HCT116 (cell line): ENCODE measurements around the gene CDC42BPB. TPM values are rescaled to one million over a fixed set of nuclear protein-coding genes. Genes with fewer than 3 reads are reported as not detected.

Experiments
- ATAC-seq: fragments of 200-7000 bp; cut with Tn5 transposase; 2 replicates; pipeline ENCODE4 v1.9.1; 2020; ENCODE audit warnings: mild to moderate bottlenecking, moderate library complexity
- BruUV-seq: library from RNA; stranded (reverse); fragments of 400-500 nt; replicated peaks from 2 replicates; lab custom pipeline; 2021; lab: Mats Ljungman, UMichigan
- CTCF ChIA-PET: fragments of 300-600 bp; sonication (Branson Sonifier 250); formaldehyde crosslinking; loops from one replicate; lab custom pipeline; 2021; ENCODE audit warnings: antibody characterized with exemption; lab: Charles Lee
- POLR2A ChIA-PET: fragments of 300-600, 350-600 bp; sonication (Branson Sonifier 250); formaldehyde crosslinking; loops from one replicate; lab custom pipeline; 2021; ENCODE audit warnings: antibody characterized with exemption; lab: Charles Lee
- RAD21 ChIA-PET, 2 experiments: fragments of 300-600 bp; sonication (Branson Sonifier 250); formaldehyde crosslinking; loops; one replicate each; lab custom pipeline; 2023; ENCODE audit warnings: low total read pairs in 2 of 2; ENCODE audit not compliant: uncharacterized antibody in 2 of 2, unreplicated experiment in 2 of 2, low non-redundant PET in 1 of 2; lab: Charles Lee
- DNase-seq: peaks from one replicate; pipeline ENCODE4 v3.0.0-alpha.2; 2010; ENCODE audit warnings: low read depth, low spot score
- H2AFZ ChIP-seq: fragments of 200-600 bp; shearing (Covaris generic), sonication (generic); 2 replicates; pipeline ENCODE4 v1.6.1; 2017; ENCODE audit warnings: low read depth, mixed run types, mixed read lengths, antibody characterized with exemption, low read length; ENCODE audit not compliant: poor library complexity, severe bottlenecking
- H3K27ac ChIP-seq: 2 replicates; pipeline ENCODE4 v1.5.1; 2012; ENCODE audit warnings: low read depth, low read length
- H3K27me3 ChIP-seq: fragments of 200-600 bp; sonication (generic); 2 replicates; pipeline ENCODE4 v1.6.1; 2016; ENCODE audit warnings: mixed run types, low read length, mixed read lengths; ENCODE audit not compliant: insufficient read depth
- H3K36me3 ChIP-seq, 2 experiments: fragments of 200-500 bp in 1 of 2; fragments of 200-600 bp in 1 of 2; sonication (Bioruptor generic) in 1 of 2; sonication (generic) in 1 of 2; 2 replicates each; pipeline versions ENCODE4 v1.5.1 to v1.6.1; 2014 to 2016; ENCODE audit warnings: low read length in 2 of 2, inconsistent platforms in 1 of 2, mixed read lengths in 1 of 2, mixed run types in 1 of 2; ENCODE audit not compliant: insufficient read depth in 2 of 2, control insufficient read depth in 1 of 2
- H3K4me1 ChIP-seq, 2 experiments: fragments of 200-600 bp in 1 of 2; sonication (generic) in 1 of 2; 2 replicates each; pipeline versions ENCODE4 v1.5.1 to v1.6.1; 2012 to 2017; ENCODE audit warnings: low read length in 2 of 2, inconsistent platforms in 1 of 2, mild to moderate bottlenecking in 1 of 2, mixed read lengths in 1 of 2, mixed run types in 1 of 2, moderate library complexity in 1 of 2; ENCODE audit not compliant: insufficient read depth in 2 of 2, control insufficient read depth in 1 of 2
- H3K4me2 ChIP-seq: fragments of 200-600 bp; sonication (generic); 2 replicates; pipeline ENCODE4 v1.6.1; 2017; ENCODE audit warnings: mixed run types, low read length, mixed read lengths
- H3K4me3 ChIP-seq, 2 experiments: fragments of 200-600 bp in 1 of 2; sonication (generic) in 1 of 2; replicated peaks in 1 of 2; 2 replicates each; pipeline ENCODE4 v1.5.1; 2011 to 2016; ENCODE audit warnings: low read length in 2 of 2, control low read depth in 1 of 2, low read depth in 1 of 2, mild to moderate bottlenecking in 1 of 2, mixed read lengths in 1 of 2, mixed run types in 1 of 2
- H3K79me2 ChIP-seq: fragments of 200-600 bp; sonication (generic); 2 replicates; pipeline ENCODE4 v1.6.1; 2017; ENCODE audit warnings: mild to moderate bottlenecking, mixed run types, low read length, moderate library complexity, mixed read lengths; ENCODE audit not compliant: insufficient read depth
- H3K9ac ChIP-seq: fragments of 200-600 bp; sonication (generic); 2 replicates; pipeline ENCODE4 v1.6.1; 2016; ENCODE audit warnings: low read length, mixed read lengths
- H3K9me2 ChIP-seq: fragments of 200-600 bp; sonication (generic), shearing (Covaris generic); 2 replicates; pipeline ENCODE4 v1.6.1; 2017; ENCODE audit warnings: mixed run types, mild to moderate bottlenecking, moderate library complexity; ENCODE audit not compliant: insufficient read depth
- H3K9me3 ChIP-seq, 2 experiments: fragments of 200-500 bp in 1 of 2; fragments of 200-600 bp in 1 of 2; sonication (Bioruptor generic) in 1 of 2; sonication (generic) in 1 of 2; 2 replicates each; pipeline ENCODE4 v1.6.1; 2014 to 2017; ENCODE audit warnings: low read length in 2 of 2, mixed read lengths in 2 of 2, inconsistent platforms in 1 of 2, low read depth in 1 of 2, mild to moderate bottlenecking in 1 of 2, mixed run types in 1 of 2, moderate library complexity in 1 of 2; ENCODE audit not compliant: control insufficient read depth in 1 of 2, insufficient read depth in 1 of 2
- H4K20me1 ChIP-seq: fragments of 200-600 bp; sonication (generic), shearing (Covaris generic); 2 replicates; pipeline ENCODE4 v1.6.1; 2017; ENCODE audit warnings: mixed run types, mild to moderate bottlenecking, moderate library complexity; ENCODE audit not compliant: insufficient read depth
- CBX3 ChIP-seq: IDR thresholded peaks from 2 replicates; pipeline ENCODE4 v1.6.1; 2012; ENCODE audit warnings: low read depth
- CEBPB ChIP-seq: IDR thresholded peaks from 2 replicates; pipeline ENCODE4 v1.6.1; 2012; ENCODE audit warnings: low read depth
- EZH2phosphoT487 ChIP-seq: fragments of 200-600 bp; IDR thresholded peaks from 2 replicates; pipeline ENCODE4 v1.6.1; 2018; ENCODE audit warnings: antibody characterized with exemption, borderline replicate concordance
- FOSL1 ChIP-seq: IDR thresholded peaks from 2 replicates; pipeline ENCODE4 v1.6.1; 2012; ENCODE audit warnings: low read depth
- POLR2AphosphoS5 ChIP-seq: IDR thresholded peaks from 2 replicates; pipeline ENCODE4 v1.6.1; 2011; ENCODE audit warnings: mild to moderate bottlenecking, low read depth, low read length, moderate library complexity
- RAD21 ChIP-seq: IDR thresholded peaks from 2 replicates; pipeline ENCODE4 v1.6.1; 2012; ENCODE audit warnings: low read depth, mild to moderate bottlenecking
- SIN3A ChIP-seq: IDR thresholded peaks from 2 replicates; pipeline ENCODE4 v1.6.1; 2012; ENCODE audit warnings: low read depth
- SRF ChIP-seq: IDR thresholded peaks from 2 replicates; pipeline ENCODE4 v1.6.1; 2012; ENCODE audit warnings: low read depth
- TCF7L2 ChIP-seq: IDR thresholded peaks from 2 replicates; pipeline ENCODE4 v1.7.0; 2011; ENCODE audit warnings: borderline replicate concordance, inconsistent platforms; ENCODE audit not compliant: insufficient read depth, insufficient read length; ENCODE audit errors: extremely low read depth
- YY1 ChIP-seq: IDR thresholded peaks from 2 replicates; pipeline ENCODE4 v1.6.1; 2011; ENCODE audit warnings: low read length, low read depth, moderate library complexity, mild to moderate bottlenecking; ENCODE audit not compliant: insufficient replicate concordance; ENCODE audit errors: extremely low read depth
- ZFX ChIP-seq: fragments of 450-650 bp; IDR thresholded peaks from 2 replicates; pipeline ENCODE4 v1.6.1; 2017
- ZNF274 ChIP-seq: fragments of 200-500 bp; sonication (Bioruptor generic); IDR thresholded peaks from 2 replicates; pipeline ENCODE4 v1.6.1; 2014; ENCODE audit warnings: mild to moderate bottlenecking, low read depth, low read length, inconsistent platforms
- intact Hi-C: fragments of 100-400 bp; cut with micrococcal nuclease; formaldehyde crosslinking; loops from 2 replicates; pipeline ENCODE4 v1.10.0; 2022
- total RNA-seq: library from RNA; stranded (reverse); gene quantifications from one replicate; pipeline ENCODE4 v1.2.1, GENCODE V29; 2021; ENCODE audit not compliant: unreplicated experiment
- TF ChIP-seq, protein P1 (sequence below): IDR thresholded peaks from 2 replicates; pipeline ENCODE4 v1.6.1; 2012
- TF ChIP-seq, protein P2 (sequence below): IDR thresholded peaks from 2 replicates; pipeline ENCODE4 v1.6.1; 2011; ENCODE audit warnings: mild to moderate bottlenecking, low read length, moderate library complexity; ENCODE audit not compliant: insufficient replicate concordance; ENCODE audit errors: extremely low read depth

CDC42BPB gene
- total RNA-seq, 1 experiment from 2014 or later: 85.6 TPM

DNA sequence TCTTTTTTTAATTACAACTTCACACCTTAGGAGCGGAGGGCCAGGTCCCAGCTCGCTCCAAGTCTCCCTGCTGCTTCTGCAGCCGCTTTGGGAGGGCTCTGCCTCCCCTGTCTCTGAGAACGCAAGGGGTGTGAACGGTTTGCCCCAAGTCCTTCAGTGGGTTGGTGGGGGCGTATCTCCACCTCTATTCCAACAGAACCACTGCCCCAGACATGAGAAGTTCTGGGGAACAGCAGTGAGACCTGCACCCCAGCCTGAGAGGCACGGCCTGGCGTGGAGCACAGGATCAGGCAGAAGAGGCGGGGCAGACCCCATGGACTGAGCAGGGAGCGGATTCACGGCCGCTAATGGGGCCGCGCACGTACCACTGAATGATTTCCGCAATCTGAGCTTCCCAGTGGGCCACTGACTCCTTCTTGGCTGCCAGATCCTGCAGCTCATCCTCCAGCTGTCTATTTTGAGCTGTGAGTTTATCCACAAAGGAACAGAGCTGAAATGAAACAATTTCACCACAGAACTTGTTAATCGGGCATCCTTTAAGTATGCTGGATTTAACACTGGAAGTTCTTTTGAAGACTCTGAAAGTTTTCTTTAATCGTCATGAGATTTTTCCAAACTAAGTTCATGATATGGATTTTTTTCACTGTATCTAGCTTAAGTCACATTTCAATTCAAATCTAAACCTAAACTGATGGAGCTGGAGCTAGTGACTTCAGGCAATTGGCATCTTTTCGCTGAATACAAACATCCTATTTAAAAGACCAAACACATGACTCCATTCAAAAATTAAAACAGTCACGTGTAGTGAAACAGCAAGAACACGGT lies 90.5 kb downstream of the CDC42BPB start:
- Histone ChIP-seq H3K27ac (no peak overlapping the region), H3K79me2 (no peaks in the 10 kb centered on the region), H3K4me3 (no peak overlapping the region), H3K27me3 (no peaks in the 10 kb centered on the region), H2AFZ (no peak overlapping the region), H3K9ac (no peak overlapping the region), H3K9me3 (no peaks in the 10 kb centered on the region), H3K9me2 (no peaks in the 10 kb centered on the region), H3K36me3 (peaks cover 33 to 56% of the 10 kb centered on the region in 2 experiments), H3K4me1 (no peaks in the 10 kb centered on the region), H3K4me2 (no peak overlapping the region), H4K20me1 (no peaks in the 10 kb centered on the region)
- intact Hi-C loops: no loop called here
- BruUV-seq: no TSS peak
- POLR2A ChIA-PET: no interaction called here
- TF ChIP-seq TCF7L2 (no peak), CEBPB (no peak), FOSL1 (no peak), YY1 (no peak), SIN3A (no peak), CBX3 (no peak), POLR2AphosphoS5 (no peak), ZNF274 (no peak), RAD21 (no peak), EZH2phosphoT487 (no peak), ZFX (no peak), SRF (no peak)
- TF ChIP-seq, protein P1, sequence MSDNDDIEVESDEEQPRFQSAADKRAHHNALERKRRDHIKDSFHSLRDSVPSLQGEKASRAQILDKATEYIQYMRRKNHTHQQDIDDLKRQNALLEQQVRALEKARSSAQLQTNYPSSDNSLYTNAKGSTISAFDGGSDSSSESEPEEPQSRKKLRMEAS: no peak
- TF ChIP-seq, protein P2, sequence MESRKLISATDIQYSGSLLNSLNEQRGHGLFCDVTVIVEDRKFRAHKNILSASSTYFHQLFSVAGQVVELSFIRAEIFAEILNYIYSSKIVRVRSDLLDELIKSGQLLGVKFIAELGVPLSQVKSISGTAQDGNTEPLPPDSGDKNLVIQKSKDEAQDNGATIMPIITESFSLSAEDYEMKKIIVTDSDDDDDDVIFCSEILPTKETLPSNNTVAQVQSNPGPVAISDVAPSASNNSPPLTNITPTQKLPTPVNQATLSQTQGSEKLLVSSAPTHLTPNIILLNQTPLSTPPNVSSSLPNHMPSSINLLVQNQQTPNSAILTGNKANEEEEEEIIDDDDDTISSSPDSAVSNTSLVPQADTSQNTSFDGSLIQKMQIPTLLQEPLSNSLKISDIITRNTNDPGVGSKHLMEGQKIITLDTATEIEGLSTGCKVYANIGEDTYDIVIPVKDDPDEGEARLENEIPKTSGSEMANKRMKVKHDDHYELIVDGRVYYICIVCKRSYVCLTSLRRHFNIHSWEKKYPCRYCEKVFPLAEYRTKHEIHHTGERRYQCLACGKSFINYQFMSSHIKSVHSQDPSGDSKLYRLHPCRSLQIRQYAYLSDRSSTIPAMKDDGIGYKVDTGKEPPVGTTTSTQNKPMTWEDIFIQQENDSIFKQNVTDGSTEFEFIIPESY: no peak
- RAD21 ChIA-PET: no interaction called here
- DNase-seq (no peak), ATAC-seq (no peak)
- CTCF ChIA-PET: no interaction called here
